ENCODE data around the gene TAPBPL.

DNA sequence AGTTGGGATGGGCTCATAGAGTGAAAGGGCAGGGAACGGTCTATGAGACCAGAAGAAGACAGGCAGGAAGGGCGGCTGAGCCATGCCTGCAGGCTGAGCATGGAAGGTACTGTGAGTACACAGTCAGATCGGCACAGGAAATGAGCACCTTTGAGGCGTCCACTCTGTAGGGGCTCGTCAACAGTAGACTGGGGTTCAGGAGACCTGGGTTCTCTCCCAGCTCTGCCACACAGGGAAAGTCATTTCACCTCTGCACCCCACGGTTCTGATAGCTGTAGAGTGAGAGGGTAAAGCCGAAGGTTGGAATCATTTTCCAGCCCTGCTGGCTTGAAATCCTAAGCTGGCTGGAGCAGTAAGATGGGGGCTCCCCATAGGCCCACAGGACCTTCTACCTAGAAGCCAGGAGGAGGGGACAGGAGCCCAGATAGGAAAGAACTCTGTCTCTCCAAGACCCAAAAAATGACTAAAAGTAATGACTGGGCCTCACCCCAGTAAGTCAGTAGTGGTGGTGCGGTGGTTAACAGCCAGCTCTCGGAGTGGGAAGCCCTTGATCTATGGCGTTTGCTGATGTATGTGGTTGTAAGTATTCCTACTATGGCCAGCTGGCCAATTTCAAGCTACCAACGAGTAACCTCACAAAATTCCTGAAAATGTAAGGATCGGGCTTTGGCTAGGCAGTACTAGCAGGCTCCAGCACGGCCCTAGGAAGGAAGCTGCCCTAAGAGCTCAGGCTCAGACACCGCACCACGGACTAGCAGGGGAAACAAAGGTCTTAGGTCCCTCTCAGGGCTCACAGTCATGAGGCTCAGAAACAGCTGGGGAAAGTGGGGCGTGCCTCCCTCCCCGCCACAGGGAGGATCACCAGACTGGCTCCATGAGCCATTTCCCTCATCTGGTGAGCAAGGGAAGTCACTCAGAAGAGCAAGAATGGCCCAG, 17.4 kb upstream of the TAPBPL start:
- no peak for TF ChIP-seq CTCF (IDR thresholded peaks at IDR 0.05; ENCODE audit: low read length)
- no peak for TF ChIP-seq EZH2 (optimal IDR thresholded peaks at IDR 0.05; ENCODE audit: low read depth, low read length)
- TF ChIP-seq EZH2phosphoT487 (IDR thresholded peaks at IDR 0.05; ENCODE audit: low read length) = no peak

Data from MM.1S (cell line).